Activated T-cell treated with anti-CD3 and anti-CD28 coated beads, Interleukin-2, amount 50 U/mL, for 72 hours (primary cell): ENCODE results near the gene LPP. TPM values are rescaled to one million over a fixed set of nuclear protein-coding genes. Genes with fewer than 3 reads are reported as not detected.

Experiments
- ATAC-seq, 2 donors: fragments of 150-1000 bp; cut with Tn5 transposase; replicated peaks in 1 of 2; 2 replicates each; pipeline ENCODE4 v1.10.0; 2021; ENCODE audit warnings: moderate library complexity in 2 of 2, mild to moderate bottlenecking in 1 of 2
- DNase-seq, 2 donors: peaks; one replicate each; pipeline ENCODE4 v3.0.0; 2021 to 2022; ENCODE audit warnings: mixed read lengths in 1 of 2
- H3K27ac Mint-ChIP-seq: one replicate; pipeline ENCODE4 v1.8.0; 2022; ENCODE audit warnings: mild to moderate bottlenecking, moderate library complexity, mixed read lengths
- H3K27me3 Mint-ChIP-seq: one replicate; pipeline ENCODE4 v1.8.0; 2022; ENCODE audit warnings: low read depth, mixed read lengths
- H3K36me3 Mint-ChIP-seq, 2 donors: one replicate each; pipeline ENCODE4 v1.8.0; 2022; ENCODE audit warnings: mixed read lengths in 2 of 2, mild to moderate bottlenecking in 1 of 2; ENCODE audit not compliant: insufficient read depth in 2 of 2
- H3K4me1 Mint-ChIP-seq: one replicate; pipeline ENCODE4 v1.8.0; 2022; ENCODE audit warnings: low read depth, mixed read lengths
- H3K4me3 Mint-ChIP-seq, 2 donors: one replicate each; pipeline ENCODE4 v1.8.0; 2022; ENCODE audit warnings: mild to moderate bottlenecking in 2 of 2, mixed read lengths in 2 of 2, moderate library complexity in 2 of 2
- H3K9me3 Mint-ChIP-seq, 2 donors: one replicate each; pipeline ENCODE4 v1.8.0; 2022; ENCODE audit warnings: mixed read lengths in 2 of 2
- total RNA-seq, 2 donors: library from RNA; stranded (reverse); gene quantifications; one replicate each; pipeline ENCODE4 v1.2.3, GENCODE V29; 2022

The LPP gene
- total RNA-seq, 2 donors from 2014 or later, result 50.4 to 67.7 TPM

- H3K4me1 Mint-ChIP-seq, result peaks cover 19% of the 10 kb centered on the region
- peaks cover 0 to 10% of the 10 kb centered on the region in 2 donors for H3K36me3 Mint-ChIP-seq
- H3K27ac Mint-ChIP-seq, result no peak overlapping the region
- DNase-seq, result no peak
- H3K4me3 Mint-ChIP-seq, result no peak overlapping the region
- ATAC-seq, result peak in 1 of 2 donors; percentile 53
- peaks cover 0 to 2% of the 10 kb centered on the region in 2 donors for H3K9me3 Mint-ChIP-seq
- no peaks in the 10 kb centered on the region for H3K27me3 Mint-ChIP-seq
Observed at GRCh38 chr3:188230962-188231361, 77.0 kb downstream of the LPP start.

GRCh38 chr3:188231456-188231855 is 77.5 kb downstream of the LPP start:
- ATAC-seq (no peak), DNase-seq (no peak)
- Mint-ChIP-seq H3K36me3 (peaks cover 0 to 10% of the 10 kb centered on the region in 2 donors), H3K4me1 (peaks cover 24% of the 10 kb centered on the region), H3K27me3 (no peaks in the 10 kb centered on the region), H3K4me3 (no peak overlapping the region), H3K27ac (no peak overlapping the region), H3K9me3 (peaks cover 0 to 2% of the 10 kb centered on the region in 2 donors)

GRCh38 chr3:188232656-188233055 is 78.7 kb downstream of the LPP start:
- Mint-ChIP-seq H3K4me3 (no peak overlapping the region), H3K4me1 (peaks cover 27% of the 10 kb centered on the region), H3K27ac (no peak overlapping the region), H3K9me3 (peaks cover 0 to 2% of the 10 kb centered on the region in 2 donors), H3K36me3 (peaks cover 0 to 6% of the 10 kb centered on the region in 2 donors), H3K27me3 (no peaks in the 10 kb centered on the region)
- no peak for ATAC-seq
- no peak for DNase-seq

GRCh38 chr3:188233320-188233719 is 79.4 kb downstream of the LPP start:
- Mint-ChIP-seq H3K4me3 (no peak overlapping the region), H3K4me1 (peaks cover 32% of the 10 kb centered on the region), H3K9me3 (peaks cover 0 to 2% of the 10 kb centered on the region in 2 donors), H3K27ac (no peak overlapping the region), H3K36me3 (peaks cover 0 to 6% of the 10 kb centered on the region in 2 donors), H3K27me3 (no peaks in the 10 kb centered on the region)
- ATAC-seq, result no peak
- DNase-seq, result no peak

- H3K36me3 Mint-ChIP-seq, result peaks cover 0 to 6% of the 10 kb centered on the region in 2 donors
- no peak for DNase-seq
- H3K27me3 Mint-ChIP-seq, result no peaks in the 10 kb centered on the region
- H3K9me3 Mint-ChIP-seq, result peaks cover 0 to 2% of the 10 kb centered on the region in 2 donors
- no peak for ATAC-seq
- no peak overlapping the region for H3K27ac Mint-ChIP-seq
- H3K4me1 Mint-ChIP-seq, result peaks cover 33% of the 10 kb centered on the region
- H3K4me3 Mint-ChIP-seq, result no peak overlapping the region
Observed at GRCh38 chr3:188234132-188234531, 80.2 kb downstream of the LPP start.

GRCh38 chr3:188236271-188236670 is 82.3 kb downstream of the LPP start:
- Mint-ChIP-seq H3K36me3 (peaks cover 0 to 5% of the 10 kb centered on the region in 2 donors), H3K27me3 (no peaks in the 10 kb centered on the region), H3K27ac (no peak overlapping the region), H3K4me3 (no peak overlapping the region), H3K9me3 (peaks cover 0 to 2% of the 10 kb centered on the region in 2 donors), H3K4me1 (peaks cover 33% of the 10 kb centered on the region)
- ATAC-seq, result no peak
- no peak for DNase-seq

- no peak for ATAC-seq
- peaks cover 43% of the 10 kb centered on the region for H3K4me1 Mint-ChIP-seq
- H3K4me3 Mint-ChIP-seq, result no peak overlapping the region
- no peak for DNase-seq
- H3K36me3 Mint-ChIP-seq, result peaks cover 0 to 2% of the 10 kb centered on the region in 2 donors
- H3K27me3 Mint-ChIP-seq, result no peaks in the 10 kb centered on the region
- H3K27ac Mint-ChIP-seq, result no peak overlapping the region
- peaks cover 0 to 2% of the 10 kb centered on the region in 2 donors for H3K9me3 Mint-ChIP-seq
Observed at GRCh38 chr3:188239035-188239434, 85.1 kb downstream of the LPP start.

GRCh38 chr3:188239577-188239976 is 85.6 kb downstream of the LPP start:
- no peak overlapping the region for H3K27ac Mint-ChIP-seq
- peaks cover 43% of the 10 kb centered on the region for H3K4me1 Mint-ChIP-seq

GRCh38 chr3:188240189-188240981 is 86.4 kb downstream of the LPP start:
- Mint-ChIP-seq H3K9me3 (peaks cover 0 to 2% of the 10 kb centered on the region in 2 donors), H3K27me3 (no peaks in the 10 kb centered on the region), H3K36me3 (no peaks in the 10 kb centered on the region), H3K4me1 (peaks cover 47% of the 10 kb centered on the region), H3K27ac (no peak overlapping the region), H3K4me3 (no peak overlapping the region)
- ATAC-seq (no peak), DNase-seq (no peak)

More at GRCh38 chr3:188239577-188239976, 85.6 kb downstream of the LPP start:
- Mint-ChIP-seq H3K36me3 (peaks cover 0 to 2% of the 10 kb centered on the region in 2 donors), H3K9me3 (peaks cover 0 to 2% of the 10 kb centered on the region in 2 donors), H3K4me3 (no peak overlapping the region), H3K27me3 (no peaks in the 10 kb centered on the region)
- ATAC-seq (no peak), DNase-seq (no peak)

- Mint-ChIP-seq H3K27ac (no peak overlapping the region), H3K4me1 (peaks cover 51% of the 10 kb centered on the region), H3K27me3 (no peaks in the 10 kb centered on the region), H3K9me3 (no peaks in the 10 kb centered on the region), H3K36me3 (peaks cover 0 to 2% of the 10 kb centered on the region in 2 donors), H3K4me3 (no peak overlapping the region)
- no peak for ATAC-seq
- DNase-seq, result no peak
Observed at GRCh38 chr3:188241072-188241471, 87.1 kb downstream of the LPP start.

- DNase-seq, result no peak
- Mint-ChIP-seq H3K36me3 (peaks cover 0 to 2% of the 10 kb centered on the region in 2 donors), H3K9me3 (no peaks in the 10 kb centered on the region), H3K27me3 (no peaks in the 10 kb centered on the region), H3K4me1 (peaks cover 49% of the 10 kb centered on the region), H3K27ac (no peak overlapping the region), H3K4me3 (no peak overlapping the region)
- no peak for ATAC-seq
Observed at GRCh38 chr3:188241883-188242282, 87.9 kb downstream of the LPP start.

GRCh38 chr3:188242436-188243123 is 88.6 kb downstream of the LPP start:
- Mint-ChIP-seq H3K27me3 (no peaks in the 10 kb centered on the region), H3K9me3 (no peaks in the 10 kb centered on the region), H3K4me3 (peak overlapping the region in 1 of 2 donors; percentile 13), H3K27ac (peak overlapping the region; percentile 43), H3K4me1 (peaks cover 42% of the 10 kb centered on the region), H3K36me3 (peaks cover 0 to 2% of the 10 kb centered on the region in 2 donors)
- ATAC-seq, result no peak
- no peak for DNase-seq

GRCh38 chr3:188243124-188243795 is 89.3 kb downstream of the LPP start:
- no peak overlapping the region for H3K4me3 Mint-ChIP-seq
- peaks cover 37% of the 10 kb centered on the region for H3K4me1 Mint-ChIP-seq
- H3K9me3 Mint-ChIP-seq, result no peaks in the 10 kb centered on the region
- H3K27me3 Mint-ChIP-seq, result no peaks in the 10 kb centered on the region
- DNase-seq (no peak), ATAC-seq (no peak)
- H3K27ac Mint-ChIP-seq, result peak overlapping the region; percentile 43
- peaks cover 0 to 2% of the 10 kb centered on the region in 2 donors for H3K36me3 Mint-ChIP-seq
